Lower lobe of right lung (tissue), 2 donors: Measurements from ENCODE around the gene SORT1. TPM values are rescaled to one million over a fixed set of nuclear protein-coding genes. Genes with fewer than 3 reads are reported as not detected.
"Not testable (repeated sequence)": the region's sequence is repeated elsewhere in the genome, so short reads cannot be mapped to it uniquely, and the experiment has no call there.

Source experiments
- ATAC-seq, 2 donors: fragments of 200-7000 bp; cut with Tn5 transposase; one replicate each; pipeline ENCODE4 v1.9.1; 2020 to 2022; ENCODE audit warnings: mild to moderate bottlenecking in 2 of 2, moderate library complexity in 2 of 2
- DNase-seq: peaks from one replicate; pipeline ENCODE4 v3.0.0-alpha.2; 2020
- H3K27ac ChIP-seq: fragments of 200-600 bp; one replicate; pipeline ENCODE4 v1.8.0; 2022
- H3K27me3 ChIP-seq: fragments of 200-600 bp; one replicate; pipeline ENCODE4 v1.8.0; 2022; ENCODE audit warnings: low read depth
- H3K36me3 ChIP-seq: fragments of 200-600 bp; one replicate; pipeline ENCODE4 v1.8.0; 2022; ENCODE audit warnings: mild to moderate bottlenecking
- H3K4me1 ChIP-seq: fragments of 200-600 bp; one replicate; pipeline ENCODE4 v1.8.0; 2022
- H3K4me3 ChIP-seq: fragments of 200-600 bp; one replicate; pipeline ENCODE4 v1.8.0; 2022; ENCODE audit warnings: mild to moderate bottlenecking
- H3K9me3 ChIP-seq: fragments of 200-600 bp; one replicate; pipeline ENCODE4 v1.8.0; 2022
- intact Hi-C: fragments of 100-400 bp; cut with DNase I; formaldehyde crosslinking; loops from one replicate; pipeline ENCODE4 v1.11.0; 2022
- total RNA-seq: library from RNA; stranded (reverse); fragmentation: NEBNext Ultra II Directional; extraction: Animal tissue kit (Norgen Biotek cat#: 25700); gene quantifications from one replicate; pipeline ENCODE4 v1.2.1, GENCODE V29; 2021
- TF ChIP-seq, protein P1 (sequence below): fragments of 200-600 bp; IDR thresholded peaks from one replicate; pipeline ENCODE4 v1.8.0; 2022; ENCODE audit warnings: antibody characterized with exemption, mild to moderate bottlenecking
- donor health status: DM: no; HTN: yes; CAD: no; lungs with severe emphysema.

SORT1 gene
- total RNA-seq, 1 donor from 2014 or later = 178 TPM

DNA sequence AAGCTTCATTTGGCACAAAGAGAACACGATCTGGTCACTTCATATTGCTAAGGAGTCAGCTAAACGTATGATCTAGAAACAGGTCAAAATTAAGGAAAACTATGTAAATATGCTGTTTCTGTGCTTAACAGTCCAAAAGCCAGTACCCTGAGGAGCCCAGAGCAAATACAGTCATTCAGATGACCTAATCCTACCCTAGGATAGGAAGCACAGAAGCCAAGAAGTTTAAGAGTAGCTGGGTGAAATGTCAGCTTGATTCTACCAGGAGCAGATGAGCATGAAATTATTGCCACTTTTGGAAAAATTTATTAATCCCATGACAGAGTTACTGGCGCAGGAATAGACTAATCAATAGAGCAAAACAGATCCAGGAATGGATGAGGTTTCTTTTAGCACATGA, 18.3 kb downstream of the SORT1 start:
- ATAC-seq (no peak), DNase-seq (no peak)
- intact Hi-C loops = no loop called here
- H3K4me3 ChIP-seq = no peak overlapping the region
- TF ChIP-seq, protein P1, sequence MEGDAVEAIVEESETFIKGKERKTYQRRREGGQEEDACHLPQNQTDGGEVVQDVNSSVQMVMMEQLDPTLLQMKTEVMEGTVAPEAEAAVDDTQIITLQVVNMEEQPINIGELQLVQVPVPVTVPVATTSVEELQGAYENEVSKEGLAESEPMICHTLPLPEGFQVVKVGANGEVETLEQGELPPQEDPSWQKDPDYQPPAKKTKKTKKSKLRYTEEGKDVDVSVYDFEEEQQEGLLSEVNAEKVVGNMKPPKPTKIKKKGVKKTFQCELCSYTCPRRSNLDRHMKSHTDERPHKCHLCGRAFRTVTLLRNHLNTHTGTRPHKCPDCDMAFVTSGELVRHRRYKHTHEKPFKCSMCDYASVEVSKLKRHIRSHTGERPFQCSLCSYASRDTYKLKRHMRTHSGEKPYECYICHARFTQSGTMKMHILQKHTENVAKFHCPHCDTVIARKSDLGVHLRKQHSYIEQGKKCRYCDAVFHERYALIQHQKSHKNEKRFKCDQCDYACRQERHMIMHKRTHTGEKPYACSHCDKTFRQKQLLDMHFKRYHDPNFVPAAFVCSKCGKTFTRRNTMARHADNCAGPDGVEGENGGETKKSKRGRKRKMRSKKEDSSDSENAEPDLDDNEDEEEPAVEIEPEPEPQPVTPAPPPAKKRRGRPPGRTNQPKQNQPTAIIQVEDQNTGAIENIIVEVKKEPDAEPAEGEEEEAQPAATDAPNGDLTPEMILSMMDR = no peak
- no peaks in the 10 kb centered on the region for H3K27me3 ChIP-seq
- H3K4me1 ChIP-seq = peaks cover 20% of the 10 kb centered on the region
- H3K36me3 ChIP-seq = no peaks in the 10 kb centered on the region
- no peaks in the 10 kb centered on the region for H3K9me3 ChIP-seq
- no peak overlapping the region for H3K27ac ChIP-seq

DNA sequence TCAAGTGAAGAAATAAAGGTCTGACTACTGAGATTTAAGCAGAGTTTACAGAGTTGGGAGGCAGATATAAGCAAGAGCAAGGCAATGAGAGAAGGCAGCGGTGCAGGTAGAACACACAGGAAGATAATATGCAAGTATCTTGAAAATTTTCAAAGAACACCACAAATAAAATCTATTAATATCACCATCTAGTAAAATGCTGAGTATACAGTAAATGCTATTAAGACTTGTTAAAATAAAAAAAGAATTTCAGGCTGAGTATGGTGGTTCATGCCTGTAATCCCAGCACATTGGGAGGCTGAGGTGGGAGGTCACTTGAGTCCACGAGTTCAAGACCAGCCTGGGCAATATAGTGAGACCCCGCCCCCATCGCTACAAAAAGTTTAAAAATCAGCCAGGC, 20.0 kb downstream of the SORT1 start:
- TF ChIP-seq, protein P1 = no peak
- Histone ChIP-seq H3K4me3 (no peak overlapping the region), H3K27ac (no peak overlapping the region), H3K9me3 (no peaks in the 10 kb centered on the region), H3K36me3 (no peaks in the 10 kb centered on the region), H3K4me1 (peaks cover 22% of the 10 kb centered on the region), H3K27me3 (no peaks in the 10 kb centered on the region)
- ATAC-seq (no peak), DNase-seq (no peak)
- intact Hi-C loops = no loop called here

DNA sequence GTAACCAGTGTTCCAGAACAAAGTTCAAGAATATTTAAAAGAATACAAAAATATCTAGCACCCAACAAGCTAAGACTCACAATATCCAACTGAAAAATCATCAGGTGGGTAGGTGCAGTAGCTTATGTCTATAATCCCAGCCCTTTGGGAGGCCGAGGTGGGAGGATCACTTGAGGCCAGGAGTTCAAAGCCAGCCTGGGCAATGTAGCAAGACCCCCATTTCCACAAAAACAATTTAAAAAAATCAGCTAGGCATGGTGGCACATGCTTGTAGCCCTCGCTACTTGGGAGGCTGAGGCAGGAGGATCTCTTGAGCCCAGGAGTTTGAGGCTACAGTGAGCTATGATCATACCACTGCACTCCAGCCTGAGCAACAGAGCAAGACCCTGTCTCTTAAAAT, 24.0 kb downstream of the SORT1 start:
- intact Hi-C loops, H3K36me3 ChIP-seq, H3K9me3 ChIP-seq, H3K4me3 ChIP-seq, DNase-seq, ATAC-seq, H3K27me3 ChIP-seq: not testable (repeated sequence)
- peaks cover 48% of the 10 kb centered on the region for H3K4me1 ChIP-seq
- H3K27ac ChIP-seq = peak overlapping the region; percentile 6

DNA sequence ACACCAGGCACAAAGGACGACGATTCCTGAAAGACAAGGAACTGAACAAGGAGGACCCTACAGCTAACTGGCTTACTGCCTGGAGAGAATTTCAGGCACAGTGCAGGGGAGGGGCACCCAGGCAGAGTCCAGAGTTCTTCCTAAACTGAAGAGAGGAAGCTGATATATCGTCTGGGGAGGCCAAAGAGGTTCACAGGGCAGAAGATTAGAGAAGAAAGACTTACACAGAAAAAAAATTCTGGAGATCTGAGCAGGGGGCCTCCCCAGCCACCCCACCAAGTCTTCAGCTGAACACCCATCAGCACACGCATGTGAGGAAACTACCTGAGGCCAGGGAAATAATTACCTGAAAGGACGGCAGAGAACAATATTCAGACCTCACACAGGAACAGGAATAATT, 24.6 kb downstream of the SORT1 start:
- no peak for ATAC-seq
- DNase-seq = no peak
- no peaks in the 10 kb centered on the region for H3K9me3 ChIP-seq
- H3K4me3 ChIP-seq = no peak overlapping the region
- peak overlapping the region; percentile 6 for H3K27ac ChIP-seq
- no peaks in the 10 kb centered on the region for H3K27me3 ChIP-seq
- TF ChIP-seq, protein P1 = no peak
- no peaks in the 10 kb centered on the region for H3K36me3 ChIP-seq
- H3K4me1 ChIP-seq = peaks cover 48% of the 10 kb centered on the region
- intact Hi-C loops = no loop called here

DNA sequence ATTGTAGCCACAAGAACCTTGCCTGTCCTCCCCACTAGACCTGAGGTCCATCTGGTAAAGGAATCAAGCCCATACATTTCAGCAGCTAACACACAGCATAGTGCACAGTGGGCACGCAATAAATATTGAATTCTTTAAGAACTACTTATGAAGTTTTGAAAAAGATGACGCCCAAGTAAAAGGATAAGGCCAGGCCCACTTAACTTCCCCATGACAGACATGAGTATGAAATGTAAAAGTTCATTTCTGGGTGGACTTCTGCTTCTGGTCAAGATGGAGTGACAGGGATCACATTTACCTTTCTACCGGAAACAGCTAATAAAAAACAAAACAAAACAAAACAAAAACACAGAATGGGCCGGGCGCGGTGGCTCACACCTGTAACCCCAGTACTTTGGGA, 25.4 kb downstream of the SORT1 start:
- no peak for ATAC-seq
- Histone ChIP-seq H3K4me3 (no peak overlapping the region), H3K4me1 (peaks cover 48% of the 10 kb centered on the region), H3K27me3 (no peaks in the 10 kb centered on the region), H3K36me3 (peaks cover 7% of the 10 kb centered on the region), H3K9me3 (no peaks in the 10 kb centered on the region), H3K27ac (peak overlapping the region; percentile 73)
- no peak for DNase-seq
- intact Hi-C loops = no loop called here
- TF ChIP-seq, protein P1 = no peak

DNA sequence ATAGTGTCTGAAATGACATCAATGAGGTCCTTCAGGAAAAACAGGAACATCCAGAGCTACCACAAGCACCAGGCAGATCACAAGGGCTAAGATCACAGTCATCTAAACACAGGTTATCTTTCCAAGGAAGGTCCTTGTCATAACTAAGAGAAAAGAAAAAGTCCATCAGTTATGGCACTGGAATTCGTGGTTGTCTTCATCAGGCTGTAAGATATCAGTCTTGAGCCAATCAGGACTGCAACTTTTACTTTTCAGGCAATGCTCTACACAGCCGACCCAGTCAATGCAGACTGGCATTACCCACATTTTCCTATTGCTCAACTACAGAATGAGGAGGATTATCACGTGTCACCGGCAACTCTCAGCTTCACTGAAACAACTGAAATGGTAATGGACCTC, 26.4 kb downstream of the SORT1 start:
- intact Hi-C loops = no loop called here
- H3K36me3 ChIP-seq = peaks cover 17% of the 10 kb centered on the region
- H3K27ac ChIP-seq = peak overlapping the region; percentile 73
- H3K9me3 ChIP-seq = no peaks in the 10 kb centered on the region
- H3K4me1 ChIP-seq = peaks cover 48% of the 10 kb centered on the region
- DNase-seq (no peak), ATAC-seq (peak; percentile 80 to 83)
- peak overlapping the region; percentile 24 for H3K4me3 ChIP-seq
- TF ChIP-seq, protein P1 = no peak
- no peaks in the 10 kb centered on the region for H3K27me3 ChIP-seq
